GM23338 (cell line): ENCODE data around the gene CD83. TPM values are rescaled to one million over a fixed set of nuclear protein-coding genes. Genes with fewer than 3 reads are reported as not detected.

ENCODE experiments used
- ATAC-seq: fragments of 200-7000 bp; cut with Tn5 transposase; 3 replicates; pipeline ENCODE4 v1.9.1; 2020
- DNase-seq: peaks from one replicate; pipeline ENCODE4 v3.0.0-alpha.2; 2015; ENCODE audit warnings: low spot score
- H2AFZ ChIP-seq: fragments of 200-600 bp; sonication (generic); 2 replicates; pipeline ENCODE4 v1.8.0; 2016; ENCODE audit warnings: antibody characterized with exemption, mild to moderate bottlenecking, moderate library complexity
- H3F3A ChIP-seq: fragments of 200-600 bp; sonication (generic); replicated peaks from 2 replicates; pipeline ENCODE4 v1.8.0; 2017; ENCODE audit warnings: antibody characterized with exemption, mixed run types, low read depth
- H3K27ac ChIP-seq: fragments of 200-600 bp; sonication (generic); 2 replicates; pipeline ENCODE4 v1.6.1; 2016; ENCODE audit warnings: low read depth
- H3K27me3 ChIP-seq: fragments of 200-600 bp; sonication (generic); 2 replicates; pipeline ENCODE4 v1.8.0; 2016; ENCODE audit warnings: mild to moderate bottlenecking, mixed run types, moderate library complexity; ENCODE audit not compliant: insufficient read depth
- H3K36me3 ChIP-seq: fragments of 200-600 bp; sonication (generic); 2 replicates; pipeline ENCODE4 v1.8.0; 2016; ENCODE audit warnings: mild to moderate bottlenecking; ENCODE audit not compliant: insufficient read depth
- H3K4me1 ChIP-seq: fragments of 200-600 bp; sonication (generic); 2 replicates; pipeline ENCODE4 v1.8.0; 2016; ENCODE audit warnings: mild to moderate bottlenecking, moderate library complexity; ENCODE audit not compliant: insufficient read depth
- H3K4me2 ChIP-seq: fragments of 200-600 bp; sonication (generic); 2 replicates; pipeline ENCODE4 v1.7.1; 2017; ENCODE audit warnings: mixed run types
- H3K4me3 ChIP-seq: fragments of 200-600 bp; sonication (generic); 2 replicates; pipeline ENCODE4 v1.6.1; 2016; ENCODE audit warnings: mixed run types
- H3K79me2 ChIP-seq: fragments of 200-600 bp; sonication (generic); replicated peaks from 2 replicates; pipeline ENCODE4 v1.8.0; 2017; ENCODE audit warnings: mild to moderate bottlenecking; ENCODE audit not compliant: insufficient read depth
- H3K9me2 ChIP-seq: fragments of 200-600 bp; sonication (generic); 2 replicates; pipeline ENCODE4 v1.8.0; 2017; ENCODE audit not compliant: insufficient read depth
- H4K20me1 ChIP-seq: fragments of 200-600 bp; sonication (generic); replicated peaks from 2 replicates; pipeline ENCODE4 v1.8.0; 2017; ENCODE audit warnings: mild to moderate bottlenecking; ENCODE audit not compliant: insufficient read depth
- H3K27ac Mint-ChIP-seq: 2 replicates; pipeline ENCODE4 v1.8.0; 2020; ENCODE audit warnings: inconsistent platforms, mild to moderate bottlenecking, moderate library complexity, mixed read lengths
- H3K27me3 Mint-ChIP-seq: 3 replicates; pipeline ENCODE4 v1.8.0; 2022; ENCODE audit warnings: low read depth, mild to moderate bottlenecking, moderate library complexity, mixed read lengths, inconsistent platforms; ENCODE audit not compliant: insufficient read depth, poor library complexity
- H3K36me3 Mint-ChIP-seq: 3 replicates; pipeline ENCODE4 v1.8.0; 2021; ENCODE audit warnings: low read depth, mild to moderate bottlenecking, inconsistent platforms, moderate library complexity, mixed read lengths
- H3K4me1 Mint-ChIP-seq: 3 replicates; pipeline ENCODE4 v1.8.0; 2020; ENCODE audit warnings: mild to moderate bottlenecking, inconsistent platforms, mixed read lengths
- H3K4me3 Mint-ChIP-seq: 3 replicates; pipeline ENCODE4 v1.8.0; 2021; ENCODE audit warnings: moderate library complexity, mild to moderate bottlenecking, inconsistent platforms, mixed read lengths
- H3K9me3 Mint-ChIP-seq: 3 replicates; pipeline ENCODE4 v1.8.0; 2020; ENCODE audit warnings: moderate library complexity, mild to moderate bottlenecking, inconsistent platforms, mixed read lengths
- CREB1 ChIP-seq: fragments of 250-450 bp; sonication (Bioruptor Pico); IDR thresholded peaks from 2 replicates; pipeline ENCODE4 v1.5.0; 2020; ENCODE audit warnings: low read depth, mild to moderate bottlenecking, moderate library complexity
- CTCF ChIP-seq, 2 experiments: fragments of 200-600 bp in 1 of 2; sonication (generic) in 1 of 2; conservative IDR thresholded peaks; 2 replicates each; pipeline versions ENCODE4 v1.5.1 to v1.6.1; 2016 to 2017; ENCODE audit warnings: antibody characterized with exemption in 2 of 2, low read depth in 2 of 2, mild to moderate bottlenecking in 2 of 2, moderate library complexity in 1 of 2
- ETS1 ChIP-seq: IDR thresholded peaks from 2 replicates; pipeline ENCODE4 v1.6.1; 2016; ENCODE audit warnings: antibody characterized with exemption
- EZH2 ChIP-seq: fragments of 200-600 bp; sonication (generic); IDR thresholded peaks from one replicate; pipeline ENCODE4 v1.8.0; 2017; ENCODE audit warnings: antibody characterized with exemption, mild to moderate bottlenecking, low read depth; ENCODE audit not compliant: unreplicated experiment
- EZH2phosphoT487 ChIP-seq: fragments of 200-600 bp; sonication (generic); IDR thresholded peaks from one replicate; pipeline ENCODE4 v1.8.1; 2018; ENCODE audit warnings: antibody characterized with exemption; ENCODE audit not compliant: unreplicated experiment
- JUNB ChIP-seq: IDR thresholded peaks from one replicate; pipeline ENCODE4 v1.6.1; 2016; ENCODE audit warnings: antibody characterized with exemption; ENCODE audit not compliant: unreplicated experiment
- NANOG ChIP-seq: IDR thresholded peaks from 2 replicates; pipeline ENCODE4 v1.6.1; 2016; ENCODE audit warnings: antibody characterized with exemption, borderline replicate concordance
- POLR2AphosphoS5 ChIP-seq: IDR thresholded peaks from 2 replicates; pipeline ENCODE4 v1.6.1; 2016; ENCODE audit warnings: antibody characterized with exemption, low read depth
- STAT1 ChIP-seq: IDR thresholded peaks from one replicate; pipeline ENCODE4 v1.6.1; 2016; ENCODE audit warnings: antibody characterized with exemption; ENCODE audit not compliant: unreplicated experiment
- ZNF462 ChIP-seq: fragments of 250-450 bp; sonication (Bioruptor Pico); IDR thresholded peaks from 2 replicates; pipeline ENCODE4 v1.5.0; 2020; ENCODE audit warnings: mild to moderate bottlenecking, moderate library complexity
- polyA plus RNA-seq: library from polyadenylated mRNA; unstranded; fragments of >200 nt; fragmentation: Nextera tagmentation; extraction: Ambion mirVana; gene quantifications from 2 replicates; pipeline ENCODE4 v1.2.1, GENCODE V29; 2016
- total RNA-seq: library from RNA; depleted of rRNA; stranded (reverse); fragments of >200 nt; shearing (Covaris generic); gene quantifications from 2 replicates; pipeline ENCODE4 v1.2.3, GENCODE V29; 2014

The CD83 gene
- total and polyA plus RNA-seq, 2 experiments from 2014 or later, result 8.1 to 13.2 TPM

- no peak for ATAC-seq
- no peak overlapping the region for H3K27ac Mint-ChIP-seq
- H3K9me3 Mint-ChIP-seq, result peaks cover 2% of the 10 kb centered on the region; the same call in 1 of the 3 replicates
- peaks cover 6% of the 10 kb centered on the region for H3K27me3 Mint-ChIP-seq
- H3K9me2 ChIP-seq, result peaks cover 6% of the 10 kb centered on the region; the same call in 1 of the 2 replicates
- H3K27me3 ChIP-seq, result no peaks in the 10 kb centered on the region
- H3K36me3 ChIP-seq, result no peaks in the 10 kb centered on the region
- no peaks in the 10 kb centered on the region for H4K20me1 ChIP-seq
- no peaks in the 10 kb centered on the region for H3K4me1 ChIP-seq
- no peak for TF ChIP-seq ETS1
- TF ChIP-seq CREB1 (CRISPR knock-in tag), result no peak
- TF ChIP-seq CTCF (conservative IDR thresholded peaks at IDR 0.05; ENCODE audit: low read depth in 2 of 2), result no peak
- no peak for TF ChIP-seq ZNF462 (CRISPR knock-in tag)
- no peak for TF ChIP-seq EZH2
- no peak for TF ChIP-seq JUNB
- TF ChIP-seq STAT1, result no peak
- no peak for TF ChIP-seq EZH2phosphoT487
- TF ChIP-seq POLR2AphosphoS5, result no peak
- no peak for TF ChIP-seq NANOG
- H3K79me2 ChIP-seq, result no peaks in the 10 kb centered on the region
- H3K4me3 Mint-ChIP-seq, result no peak overlapping the region
- no peak for DNase-seq
- no peaks in the 10 kb centered on the region for H3F3A ChIP-seq
- no peak overlapping the region for H3K27ac ChIP-seq
- H3K4me3 ChIP-seq, result no peak overlapping the region
- no peak overlapping the region for H3K4me2 ChIP-seq
- H3K4me1 Mint-ChIP-seq, result no peaks in the 10 kb centered on the region
- H2AFZ ChIP-seq, result no peak overlapping the region
- 0 out of 3 replicates have a peak, but pooled peaks cover 2% of the 10 kb centered on the region for H3K36me3 Mint-ChIP-seq
Measured at GRCh38 chr6:14100966-14101365, 16.6 kb upstream of the CD83 start.
